Measurements from ENCODE around the gene FBXO8. TPM values are rescaled to one million over a fixed set of nuclear protein-coding genes. Genes with fewer than 3 reads are reported as not detected.

Gene FBXO8
- polyA plus RNA-seq, 4 donors = 28.1 to 42.9 (median 30.7) TPM

- no peak for DNase-seq (ENCODE audit: low read depth in 4 of 4, low spot score in 3 of 4)
Observed at GRCh38 chr4:174212061-174212460, 71.4 kb downstream of the FBXO8 start.

- no peak for DNase-seq (ENCODE audit: low read depth in 4 of 4, low spot score in 3 of 4)
Observed at GRCh38 chr4:174211622-174212044, 71.8 kb downstream of the FBXO8 start.

DNA sequence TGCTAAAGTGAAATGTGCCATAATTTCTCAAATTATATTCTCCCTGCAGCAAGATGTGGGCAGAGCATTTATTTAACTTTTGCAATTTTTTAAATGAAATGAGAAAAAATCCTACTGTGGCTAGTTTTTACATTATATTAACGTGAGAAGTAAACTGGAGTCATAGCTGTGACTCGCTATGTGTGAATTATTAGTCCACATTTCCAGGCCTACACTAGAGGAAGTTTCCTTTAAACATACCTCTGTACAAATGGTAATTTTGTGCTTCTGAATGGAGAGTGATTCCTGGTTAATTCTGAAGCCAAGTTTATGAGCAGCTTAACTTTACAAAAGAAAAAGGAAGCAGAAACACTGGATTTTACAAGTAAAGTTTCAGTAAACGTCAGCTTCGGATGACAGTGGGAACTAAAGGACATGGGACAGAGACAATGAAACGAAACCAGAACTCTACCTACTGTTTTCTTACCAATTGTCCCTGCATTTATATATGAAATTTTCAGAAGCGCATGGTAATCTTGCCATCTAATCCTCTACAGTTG, 72.4 kb downstream of the FBXO8 start:
- DNase-seq (ENCODE audit: low read depth in 4 of 4, low spot score in 3 of 4) = no peak

GRCh38 chr4:174210354-174210753, 73.1 kb downstream of the FBXO8 start:
- no peak for DNase-seq (ENCODE audit: low read depth in 4 of 4, low spot score in 3 of 4)

GRCh38 chr4:174209341-174209740, 74.1 kb downstream of the FBXO8 start:
- no peak for DNase-seq (ENCODE audit: low read depth in 4 of 4, low spot score in 3 of 4)

- DNase-seq (ENCODE audit: low read depth in 4 of 4, low spot score in 3 of 4) = no peak
Observed at GRCh38 chr4:174207367-174207766, 76.1 kb downstream of the FBXO8 start.

DNA sequence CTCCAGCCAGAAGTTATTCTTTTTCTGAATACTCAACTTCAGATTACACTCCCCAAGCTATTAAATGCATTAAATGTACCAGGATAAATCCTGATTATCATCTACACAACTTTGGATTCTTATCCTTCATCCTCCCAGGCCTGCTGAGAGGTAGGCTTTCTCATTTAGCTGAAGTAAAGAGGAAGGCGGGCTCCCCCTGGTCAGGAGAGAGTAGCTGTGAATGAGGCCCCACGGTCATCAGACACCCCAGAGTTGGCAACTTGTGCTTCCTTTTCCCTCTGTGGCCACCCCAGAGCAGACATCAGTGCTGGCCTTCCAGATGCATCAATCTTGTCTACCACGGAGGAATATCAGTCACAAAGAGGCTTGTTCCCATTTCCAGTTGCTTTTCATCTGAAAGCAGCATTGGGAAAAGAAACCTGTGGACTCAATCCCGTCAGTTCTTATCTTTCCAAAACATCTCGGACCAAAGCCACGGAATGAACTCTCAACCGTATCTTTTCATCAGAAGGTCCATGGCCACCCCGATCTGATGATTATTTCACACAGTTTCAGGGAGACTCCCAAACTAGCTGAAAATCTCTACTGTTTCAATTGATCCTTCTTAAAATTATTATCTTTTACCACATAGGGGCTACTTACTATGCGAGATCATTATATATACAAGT, 79.2 kb downstream of the FBXO8 start:
- no peak for DNase-seq (ENCODE audit: low read depth in 4 of 4, low spot score in 3 of 4)

- DNase-seq (ENCODE audit: low read depth in 4 of 4, low spot score in 3 of 4) = no peak
Observed at GRCh38 chr4:174201871-174202270, 81.6 kb downstream of the FBXO8 start.

DNA sequence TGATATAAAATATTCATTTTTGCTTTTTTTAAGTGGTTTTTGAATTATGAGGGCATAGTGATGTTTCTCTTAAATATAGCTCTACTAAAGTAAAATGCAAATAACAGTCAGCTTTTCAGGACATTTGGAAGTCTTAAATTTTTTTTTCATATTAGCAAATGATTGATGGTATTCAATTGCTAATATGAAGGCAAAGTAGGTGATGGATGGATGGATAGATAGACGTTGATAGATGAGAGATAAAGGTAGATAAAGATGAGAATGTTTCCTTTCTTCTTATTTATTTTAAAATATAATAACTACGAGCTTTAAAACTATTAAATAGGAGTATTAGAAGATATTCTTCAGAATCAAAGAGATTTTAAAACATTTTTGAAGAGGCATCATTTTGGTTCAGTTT, 83.7 kb downstream of the FBXO8 start:
- DNase-seq (ENCODE audit: low read depth in 4 of 4, low spot score in 3 of 4) = no peak

GRCh38 chr4:174198828-174199227, 84.6 kb downstream of the FBXO8 start:
- no peak for DNase-seq (ENCODE audit: low read depth in 4 of 4, low spot score in 3 of 4)

- DNase-seq (ENCODE audit: low read depth in 4 of 4, low spot score in 3 of 4) = no peak
Observed at GRCh38 chr4:174198396-174198795, 85.1 kb downstream of the FBXO8 start.

GRCh38 chr4:174193438-174194374, 89.8 kb downstream of the FBXO8 start:
- no peak for DNase-seq (ENCODE audit: low read depth in 4 of 4, low spot score in 3 of 4)

GRCh38 chr4:174192943-174193342, 90.5 kb downstream of the FBXO8 start:
- no peak for DNase-seq (ENCODE audit: low read depth in 4 of 4, low spot score in 3 of 4)

DNA sequence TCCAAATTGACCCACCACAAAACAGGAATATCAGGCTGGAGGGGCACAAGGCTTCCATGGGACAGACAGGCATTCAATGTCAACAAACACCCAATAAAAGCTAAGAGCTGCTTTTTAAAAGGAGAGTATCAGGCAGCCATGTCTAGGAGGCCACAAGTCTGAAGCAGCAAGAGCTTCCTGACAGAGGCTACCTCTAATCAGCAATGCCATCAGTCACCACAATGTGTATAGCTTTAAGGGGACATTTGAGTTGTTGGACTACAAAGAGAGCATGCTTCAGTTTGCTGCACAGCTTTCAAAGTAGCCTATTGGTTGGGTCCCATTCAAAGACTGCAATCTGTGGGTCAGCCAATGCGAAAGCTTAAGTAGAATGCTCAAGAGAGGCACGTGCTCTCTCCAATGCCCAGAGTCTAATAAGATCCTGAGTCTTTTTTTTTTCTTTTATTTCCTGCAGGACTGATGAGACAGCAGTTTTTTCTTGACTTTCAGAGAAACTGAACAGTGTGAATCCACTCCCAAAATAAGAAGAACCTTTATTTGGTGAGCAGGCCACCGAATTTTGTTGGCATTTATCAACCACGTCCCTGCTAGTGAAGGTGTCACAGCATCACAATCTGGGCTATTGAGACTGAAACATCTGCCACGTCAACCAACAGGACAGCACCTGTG, 92.5 kb downstream of the FBXO8 start:
- DNase-seq (ENCODE audit: low read depth in 4 of 4, low spot score in 3 of 4) = no peak

GRCh38 chr4:174189392-174190015, 94.0 kb downstream of the FBXO8 start:
- DNase-seq (ENCODE audit: low read depth in 4 of 4, low spot score in 3 of 4) = no peak

Other genes starting within 250 kb of the FBXO8 start
- gene CEP44, start 244 bp upstream of the FBXO8 start, polyA plus RNA-seq (ENCODE audit: insufficient read length in 4 of 4) = 10 to 100 TPM; 18.6 to 28.1 (median 21.9) TPM
- gene HPGD, start 238.8 kb upstream of the FBXO8 start, polyA plus RNA-seq (ENCODE audit: insufficient read length in 4 of 4) = 100 to 1,000 TPM in 1 of 4 donors, 10 to 100 TPM in 3; 28.4 to 141 (median 87.4) TPM